HG02970 (cell line): ENCODE results near the gene OR51B6.
"Not testable (repeated sequence)": the region's sequence is repeated elsewhere in the genome, so short reads cannot be mapped to it uniquely, and the experiment has no call there.

Experiments used
- ATAC-seq: cut with Tn5 transposase; IDR thresholded peaks from one replicate; pipeline ENCODE4 v1.9.1; 2021; ENCODE audit warnings: mild to moderate bottlenecking, moderate library complexity, moderate number of reproducible peaks; ENCODE audit not compliant: unreplicated experiment, low FRiP score

The OR51B6 gene

GRCh38 chr11:5363679-5364078, 12.4 kb downstream of the OR51B6 start:
- ATAC-seq: no peak

- no peak for ATAC-seq
These were observed 12.9 kb downstream of the OR51B6 start for GRCh38 chr11:5364214-5364613.

- ATAC-seq: not testable (repeated sequence)
These were observed 15.1 kb downstream of the OR51B6 start for GRCh38 chr11:5366365-5366764.

GRCh38 chr11:5366856-5367255, 15.5 kb downstream of the OR51B6 start:
- no peak for ATAC-seq

- ATAC-seq: no peak
These were observed 16.3 kb downstream of the OR51B6 start for GRCh38 chr11:5367448-5368074.

GRCh38 chr11:5368502-5369043, 17.3 kb downstream of the OR51B6 start:
- no peak for ATAC-seq

GRCh38 chr11:5369789-5370188, 18.5 kb downstream of the OR51B6 start:
- ATAC-seq: no peak

- peak; percentile 80 for ATAC-seq
These were observed 29.5 kb downstream of the OR51B6 start for GRCh38 chr11:5380740-5381342.

- ATAC-seq: no peak
These were observed 32.3 kb downstream of the OR51B6 start, which contains the start of gene OR51M1 for GRCh38 chr11:5383576-5383975. Gene OR51M1, plus strand, starts transcription at chr11:5383812. Its CDS starts 5,587 bp downstream, at chr11:5389399.

GRCh38 chr11:5384335-5384734, 33.0 kb downstream of the OR51B6 start:
- ATAC-seq: no peak

GRCh38 chr11:5390210-5390609, 38.9 kb downstream of the OR51B6 start:
- no peak for ATAC-seq

- ATAC-seq: no peak
These were observed 42.8 kb downstream of the OR51B6 start for GRCh38 chr11:5394091-5394490.

GRCh38 chr11:5398936-5399335, 47.6 kb downstream of the OR51B6 start:
- no peak for ATAC-seq
